CD14-positive monocyte (primary cell): ENCODE data around the gene NCOA5. TPM values are rescaled to one million over a fixed set of nuclear protein-coding genes. Genes with fewer than 3 reads are reported as not detected.

ENCODE experiments used
- DNase-seq, 3 donors: peaks; one replicate each; pipeline ENCODE4 v3.0.0-alpha.2; 2011 to 2022
- H2AFZ ChIP-seq: 2 replicates; pipeline ENCODE4 v1.6.0; 2012; ENCODE audit warnings: mild to moderate bottlenecking, low read depth, low read length, inconsistent platforms; ENCODE audit not compliant: insufficient read depth, poor library complexity, severe bottlenecking
- H3K27ac ChIP-seq, 2 donors: 1 replicate in 1 of 2; 2 replicates in 1 of 2; pipeline ENCODE4 v1.5.1; 2012 to 2013; ENCODE audit warnings: low read length in 2 of 2, control low read depth in 1 of 2, inconsistent platforms in 1 of 2, low read depth in 1 of 2, mild to moderate bottlenecking in 1 of 2
- H3K27me3 ChIP-seq, 2 donors: one replicate each; pipeline versions ENCODE4 v1.6.0 to v1.6.1; 2011 to 2013; ENCODE audit warnings: low read length in 2 of 2; ENCODE audit not compliant: control insufficient read depth in 2 of 2, insufficient read depth in 2 of 2
- H3K36me3 ChIP-seq, 2 donors: replicated peaks in 1 of 2; 1 replicate in 1 of 2; 2 replicates in 1 of 2; pipeline versions ENCODE4 v1.5.1 to v1.6.1; 2012 to 2013; ENCODE audit warnings: low read length in 2 of 2, control low read depth in 1 of 2, inconsistent platforms in 1 of 2, mild to moderate bottlenecking in 1 of 2; ENCODE audit not compliant: insufficient read depth in 2 of 2, control insufficient read depth in 1 of 2
- H3K4me1 ChIP-seq, 2 donors: 1 replicate in 1 of 2; 2 replicates in 1 of 2; pipeline versions ENCODE4 v1.5.1 to v1.6.1; 2012 to 2013; ENCODE audit warnings: low read length in 2 of 2, control low read depth in 1 of 2, inconsistent platforms in 1 of 2, mild to moderate bottlenecking in 1 of 2, moderate library complexity in 1 of 2; ENCODE audit not compliant: insufficient read depth in 2 of 2, control insufficient read depth in 1 of 2
- H3K4me2 ChIP-seq: replicated peaks from 2 replicates; pipeline ENCODE3; 2012; ENCODE audit warnings: low read length, moderate library complexity, mild to moderate bottlenecking; ENCODE audit not compliant: poor library complexity, severe bottlenecking; ENCODE audit errors: extremely low read depth
- H3K4me3 ChIP-seq, 3 experiments: fragments of 200-600 bp in 1 of 3; sonication (generic) in 1 of 3; replicated peaks in 1 of 3; 1 replicate in 2 of 3; 2 replicates in 1 of 3; pipeline ENCODE4 v1.5.1; 2011 to 2013; ENCODE audit warnings: low read length in 3 of 3, mild to moderate bottlenecking in 3 of 3, control low read depth in 2 of 3, low read depth in 2 of 3, inconsistent platforms in 1 of 3, moderate library complexity in 1 of 3
- H3K79me2 ChIP-seq: 2 replicates; pipeline ENCODE4 v1.6.0; 2012; ENCODE audit warnings: mild to moderate bottlenecking, control low read depth, inconsistent platforms, low read length, moderate library complexity; ENCODE audit not compliant: insufficient read depth
- H3K9ac ChIP-seq: 2 replicates; pipeline ENCODE4 v1.6.0; 2017; ENCODE audit warnings: low read length, mild to moderate bottlenecking; ENCODE audit not compliant: insufficient read depth, poor library complexity, severe bottlenecking
- H3K9me3 ChIP-seq, 2 donors: replicated peaks in 1 of 2; 1 replicate in 1 of 2; 2 replicates in 1 of 2; pipeline versions ENCODE4 v1.5.1 to v1.6.1; 2012 to 2013; ENCODE audit warnings: low read length in 2 of 2, control low read depth in 1 of 2; ENCODE audit not compliant: control insufficient read depth in 1 of 2, insufficient read depth in 1 of 2
- H4K20me1 ChIP-seq: 2 replicates; pipeline ENCODE4 v1.6.0; 2012; ENCODE audit warnings: mild to moderate bottlenecking, low read length, control low read depth, moderate library complexity; ENCODE audit not compliant: insufficient read depth
- H3K27ac Mint-ChIP-seq, 7 donors: one replicate each; pipeline ENCODE4 v1.8.0; 2020; ENCODE audit warnings: mild to moderate bottlenecking in 7 of 7, mixed read lengths in 7 of 7, moderate library complexity in 6 of 7, inconsistent platforms in 2 of 7
- H3K27me3 Mint-ChIP-seq, 3 donors: one replicate each; pipeline ENCODE4 v1.8.0; 2021 to 2022; ENCODE audit warnings: low read depth in 3 of 3, mild to moderate bottlenecking in 3 of 3, mixed read lengths in 3 of 3, moderate library complexity in 3 of 3, inconsistent platforms in 1 of 3
- H3K36me3 Mint-ChIP-seq, 2 donors: one replicate each; pipeline ENCODE4 v1.8.0; 2020; ENCODE audit warnings: mixed read lengths in 2 of 2, inconsistent platforms in 1 of 2, mild to moderate bottlenecking in 1 of 2
- H3K4me1 Mint-ChIP-seq: one replicate; pipeline ENCODE4 v1.8.0; 2020; ENCODE audit warnings: mild to moderate bottlenecking, mixed read lengths
- H3K4me3 Mint-ChIP-seq, 2 donors: one replicate each; pipeline ENCODE4 v1.8.0; 2020; ENCODE audit warnings: mild to moderate bottlenecking in 2 of 2, mixed read lengths in 2 of 2, moderate library complexity in 1 of 2
- H3K9me3 Mint-ChIP-seq, 7 donors: one replicate each; pipeline ENCODE4 v1.8.0; 2020 to 2022; ENCODE audit warnings: mixed read lengths in 7 of 7, mild to moderate bottlenecking in 6 of 7, moderate library complexity in 6 of 7, inconsistent platforms in 2 of 7
- CTCF ChIP-seq: fragments of 200-600 bp; IDR thresholded peaks from one replicate; pipeline ENCODE4 v1.8.0; 2022; ENCODE audit warnings: antibody characterized with exemption, mild to moderate bottlenecking
- WGBS: methylation state at CpG from one replicate; pipeline ENCODE4 v1.1.5; 2013; ENCODE audit warnings: missing lambda C conversion rate; ENCODE audit not compliant: insufficient coverage; 5-methylcytosine and 5-hydroxymethylcytosine counted together
- intact Hi-C, 2 donors: fragments of 100-400 bp; cut with micrococcal nuclease; formaldehyde crosslinking; loops; one replicate each; pipeline versions ENCODE4 v1.15.0 to v1.15.1; 2023
- polyA plus RNA-seq, 3 donors: library from polyadenylated mRNA; depleted of rRNA in 1 of 3; unstranded in 2 of 3; stranded (reverse) in 1 of 3; fragments of 300-500 nt in 2 of 3; fragments of >200 nt in 1 of 3; fragmentation: Illumina TruSeq in 2 of 3; gene quantifications; 1 replicate in 2 of 3; 2 replicates in 1 of 3; pipeline ENCODE4 v1.2.3, GENCODE V29; 2012 to 2021

Gene NCOA5
- polyA plus RNA-seq, 3 donors = 4.5 to 10.2 (median 6.0) TPM

GRCh38 chr20:46121184-46121930 is 31.6 kb upstream of the NCOA5 start:
- TF ChIP-seq CTCF = no peak
- Histone ChIP-seq H3K79me2 (no peaks in the 10 kb centered on the region), H3K9me3 (no peaks in the 10 kb centered on the region), H3K9ac (no peak overlapping the region), H3K4me1 (peaks cover 33 to 47% of the 10 kb centered on the region in 2 donors), H3K27ac (no peak overlapping the region), H4K20me1 (peaks cover 31% of the 10 kb centered on the region), H3K4me2 (no peak overlapping the region), H3K4me3 (no peak overlapping the region), H3K27me3 (peaks cover 0 to 10% of the 10 kb centered on the region in 2 donors), H2AFZ (no peak overlapping the region), H3K36me3 (peaks cover 0 to 25% of the 10 kb centered on the region in 2 donors)
- Mint-ChIP-seq H3K36me3 (peaks cover 23 to 38% of the 10 kb centered on the region in 2 donors), H3K4me1 (peaks cover 48% of the 10 kb centered on the region), H3K27ac (peak overlapping the region in 2 of 7 donors; percentile 4 to 79), H3K4me3 (peak overlapping the region; percentile 5 to 13), H3K9me3 (peaks cover 0 to 3% (median 0%) of the 10 kb centered on the region in 7 donors), H3K27me3 (peaks cover 6 to 16% (median 12%) of the 10 kb centered on the region in 3 donors)
- DNase-seq = no peak
- intact Hi-C loops = no loop called here
- 9% methylated on average over 1 of the region's 2 CpGs for WGBS

GRCh38 chr20:46120136-46120535 is 30.4 kb upstream of the NCOA5 start:
- Histone ChIP-seq H3K4me3 (no peak overlapping the region), H3K9ac (no peak overlapping the region), H3K79me2 (no peaks in the 10 kb centered on the region), H3K4me2 (no peak overlapping the region), H3K4me1 (peaks cover 33 to 47% of the 10 kb centered on the region in 2 donors), H3K27ac (no peak overlapping the region), H3K36me3 (peaks cover 0 to 25% of the 10 kb centered on the region in 2 donors), H3K27me3 (peaks cover 2 to 12% of the 10 kb centered on the region in 2 donors), H4K20me1 (peaks cover 31% of the 10 kb centered on the region), H2AFZ (no peak overlapping the region), H3K9me3 (no peaks in the 10 kb centered on the region)
- peaks cover 0 to 3% (median 0%) of the 10 kb centered on the region in 7 donors for H3K9me3 Mint-ChIP-seq
- peaks cover 48% of the 10 kb centered on the region for H3K4me1 Mint-ChIP-seq
- H3K27ac Mint-ChIP-seq = no peak overlapping the region
- H3K4me3 Mint-ChIP-seq = no peak overlapping the region
- 100% methylated on average over 1 of the region's 2 CpGs for WGBS
- intact Hi-C loops = no loop called here
- peaks cover 10 to 21% (median 19%) of the 10 kb centered on the region in 3 donors for H3K27me3 Mint-ChIP-seq
- H3K36me3 Mint-ChIP-seq = peaks cover 23 to 34% of the 10 kb centered on the region in 2 donors
- no peak for TF ChIP-seq CTCF
- DNase-seq = no peak
